Mucosa of rectum (tissue), 2 donors: ENCODE data around the gene RPS14.
A peak's percentile ranks its signal among the peaks of the same experiment; 100 is the strongest.
"Not testable (repeated sequence)": the region's sequence is repeated elsewhere in the genome, so short reads cannot be mapped to it uniquely, and the experiment has no call there.

Source experiments
- H3K27ac ChIP-seq, 2 donors: one replicate each; pipeline ENCODE4 v1.7.0; 2013; ENCODE audit warnings: inconsistent platforms in 2 of 2, low read depth in 2 of 2, low read length in 2 of 2
- H3K27me3 ChIP-seq, 2 donors: one replicate each; pipeline ENCODE4 v1.7.0; 2013; ENCODE audit warnings: low read length in 2 of 2; ENCODE audit not compliant: control insufficient read depth in 2 of 2, insufficient read depth in 2 of 2
- H3K36me3 ChIP-seq, 2 donors: one replicate each; pipeline ENCODE4 v1.7.0; 2013; ENCODE audit warnings: low read length in 2 of 2; ENCODE audit not compliant: control insufficient read depth in 2 of 2, insufficient read depth in 2 of 2
- H3K4me1 ChIP-seq, 2 donors: one replicate each; pipeline ENCODE4 v1.7.0; 2013; ENCODE audit warnings: low read length in 2 of 2, mild to moderate bottlenecking in 1 of 2; ENCODE audit not compliant: control insufficient read depth in 2 of 2, insufficient read depth in 2 of 2
- H3K4me3 ChIP-seq, 2 donors: one replicate each; pipeline ENCODE4 v1.7.0; 2013; ENCODE audit warnings: low read length in 2 of 2
- H3K9ac ChIP-seq, 2 donors: one replicate each; pipeline ENCODE4 v1.7.0; 2013; ENCODE audit warnings: low read length in 2 of 2, low read depth in 1 of 2, mild to moderate bottlenecking in 1 of 2
- H3K9me3 ChIP-seq, 2 donors: one replicate each; pipeline ENCODE4 v1.7.0; 2013; ENCODE audit warnings: low read length in 2 of 2; ENCODE audit not compliant: control insufficient read depth in 2 of 2
- donor health status: healthy.
- donor health status: Normal muscosa, but diverticular disease.

The RPS14 gene

DNA sequence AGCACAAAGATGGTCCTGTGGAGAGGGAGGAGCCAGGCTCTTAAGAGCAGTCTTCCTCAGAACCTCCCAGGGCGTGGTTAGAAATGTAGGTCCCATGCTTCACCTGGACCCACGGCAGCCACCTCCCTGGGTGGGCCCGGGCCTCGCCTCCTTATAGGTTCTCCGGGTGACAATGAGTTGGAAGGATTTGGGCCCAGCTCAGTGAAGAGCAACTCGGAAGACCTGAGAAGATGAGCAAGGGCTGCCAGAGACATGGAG, 32.1 kb upstream of the RPS14 start:
- Histone ChIP-seq H3K9me3 (no peaks in the 10 kb centered on the region), H3K4me1 (peaks cover 5% of the 10 kb centered on the region in 2 donors), H3K9ac (no peak overlapping the region), H3K36me3 (no peaks in the 10 kb centered on the region), H3K4me3 (no peak overlapping the region), H3K27ac (no peak overlapping the region), H3K27me3 (no peaks in the 10 kb centered on the region)

DNA sequence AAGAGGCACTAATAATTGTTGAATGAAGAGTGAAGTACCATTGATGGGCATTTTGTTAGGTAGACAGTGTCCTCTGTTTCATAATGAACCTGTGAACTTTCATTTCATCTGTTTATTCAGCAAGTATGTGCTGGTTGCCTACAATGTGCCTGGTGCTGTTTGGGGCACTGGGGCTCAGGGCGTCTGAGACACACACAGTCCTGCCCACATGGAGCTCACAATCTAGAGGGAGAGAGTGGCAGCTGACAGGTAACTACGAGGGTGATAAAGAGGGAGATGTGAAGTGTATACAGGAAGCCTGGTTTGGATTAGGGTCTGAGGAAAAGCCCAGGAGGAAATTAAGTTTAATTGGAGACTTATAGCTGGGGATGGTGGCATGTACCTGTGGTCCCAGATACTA, 29.9 kb upstream of the RPS14 start:
- no peaks in the 10 kb centered on the region for H3K9me3 ChIP-seq
- no peaks in the 10 kb centered on the region for H3K36me3 ChIP-seq
- no peak overlapping the region for H3K4me3 ChIP-seq
- H3K9ac ChIP-seq: no peak overlapping the region
- H3K27ac ChIP-seq: no peak overlapping the region
- H3K27me3 ChIP-seq: no peaks in the 10 kb centered on the region
- peaks cover 0 to 4% of the 10 kb centered on the region in 2 donors for H3K4me1 ChIP-seq

DNA sequence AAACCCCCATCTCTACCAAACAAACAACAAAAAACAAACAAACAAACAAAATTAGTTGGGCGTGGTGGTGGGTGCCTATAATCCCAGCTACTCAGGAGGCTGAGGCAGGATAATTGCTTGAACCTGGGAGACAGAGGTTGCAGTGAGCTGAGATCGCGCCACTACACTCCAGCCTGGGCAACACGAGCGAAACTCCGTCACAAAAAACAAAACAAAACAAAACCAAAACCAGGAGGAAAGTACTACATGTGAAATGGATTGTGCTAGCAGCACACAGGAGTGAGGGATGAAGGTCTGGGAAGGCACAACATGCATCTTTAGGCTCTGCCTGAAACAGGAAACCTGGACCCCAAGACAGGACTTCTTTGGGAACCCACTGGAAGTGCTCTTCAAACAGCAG, 27.0 kb upstream of the RPS14 start:
- H3K4me3 ChIP-seq, H3K36me3 ChIP-seq, H3K27me3 ChIP-seq, H3K27ac ChIP-seq, H3K9ac ChIP-seq, H3K9me3 ChIP-seq, H3K4me1 ChIP-seq: not testable (repeated sequence)

DNA sequence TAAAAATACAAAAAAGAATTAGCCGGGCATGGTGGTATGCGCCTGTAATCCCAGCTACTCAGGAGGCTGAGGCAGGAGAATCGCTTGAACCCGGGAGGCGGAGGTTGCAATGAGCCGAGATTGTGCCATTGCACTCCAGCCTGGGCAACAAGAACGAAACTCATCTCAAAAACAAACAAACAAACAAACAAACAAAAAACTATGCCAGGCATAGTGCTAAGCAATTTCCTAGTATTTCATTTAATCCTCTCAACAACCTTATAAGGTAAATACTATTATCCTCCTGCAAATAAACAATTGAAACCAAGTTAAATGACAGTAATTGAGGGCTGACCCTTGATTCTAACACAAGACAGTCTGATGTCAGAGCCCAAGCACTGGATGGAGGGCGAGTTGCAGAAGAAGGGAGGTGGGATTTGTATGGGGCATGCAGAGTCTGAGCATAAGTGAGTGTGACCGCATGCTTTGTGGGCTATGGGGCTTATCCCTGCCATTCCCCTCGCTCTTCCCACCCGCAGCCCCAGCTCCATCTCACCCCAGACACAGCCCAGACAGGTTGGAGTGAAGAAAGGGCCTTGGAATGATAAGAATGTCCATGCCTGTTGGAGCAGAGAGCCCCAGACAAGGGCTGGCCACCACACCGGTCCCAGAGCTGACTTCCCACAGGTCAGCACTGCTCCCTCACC, 24.3 kb upstream of the RPS14 start:
- Histone ChIP-seq H3K4me3 (no peak overlapping the region), H3K36me3 (no peaks in the 10 kb centered on the region), H3K4me1 (peaks cover 2 to 4% of the 10 kb centered on the region in 2 donors), H3K9ac (no peak overlapping the region), H3K27ac (no peak overlapping the region), H3K9me3 (no peaks in the 10 kb centered on the region), H3K27me3 (no peaks in the 10 kb centered on the region)

DNA sequence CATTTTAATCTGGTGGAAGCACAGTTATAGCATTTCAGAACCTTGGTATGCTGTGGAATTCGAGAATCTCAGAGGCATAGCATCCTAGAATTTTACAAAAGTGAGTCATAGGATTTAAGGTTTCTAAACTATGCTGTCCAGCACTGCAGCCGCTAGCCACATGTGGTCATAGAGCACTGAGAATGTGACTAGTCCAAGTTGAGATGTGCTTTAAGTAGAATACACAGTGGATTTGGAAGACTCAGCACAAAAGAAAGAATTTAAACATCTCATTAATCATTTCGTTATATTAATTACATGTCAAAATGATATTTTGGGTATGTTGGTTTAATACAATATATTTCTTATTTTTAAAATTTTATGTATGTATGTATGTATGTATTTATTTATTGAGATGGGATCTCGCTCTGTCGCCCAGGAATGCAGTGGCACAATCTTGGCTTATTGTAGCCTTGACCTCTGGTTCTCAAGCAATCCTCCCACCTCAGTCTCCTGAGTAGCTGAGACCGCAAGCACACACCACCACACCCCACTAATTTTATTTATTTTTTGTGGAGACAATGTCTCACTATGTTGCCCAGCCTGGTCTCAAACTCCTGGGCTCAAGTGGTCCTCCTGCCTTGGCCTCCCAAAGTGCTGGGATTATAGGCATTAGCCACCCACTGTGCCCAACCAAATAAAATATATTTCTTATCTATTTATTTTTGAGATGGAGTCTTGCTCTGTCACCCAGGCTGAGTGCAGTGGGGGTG, 20.4 kb upstream of the RPS14 start:
- no peaks in the 10 kb centered on the region for H3K27me3 ChIP-seq

DNA sequence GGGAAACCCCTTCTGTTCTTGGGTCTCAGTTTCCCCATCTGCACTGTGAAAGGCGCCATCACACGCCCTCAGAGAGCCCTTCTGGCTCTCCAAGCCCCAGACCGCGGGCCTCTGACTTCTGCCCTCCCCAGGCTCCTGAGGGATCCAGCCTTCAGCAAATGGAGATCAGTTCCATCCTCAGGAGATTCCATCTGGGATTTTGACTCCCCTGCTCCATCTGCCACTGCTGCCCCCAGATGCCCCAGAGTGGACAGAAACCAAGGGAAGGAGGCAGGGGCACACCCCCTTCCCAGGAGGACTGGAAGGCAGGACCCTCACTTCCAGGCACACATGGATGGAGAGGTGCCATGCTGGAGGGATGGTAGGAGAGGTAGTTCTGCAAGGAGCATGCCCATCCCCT, 18.7 kb upstream of the RPS14 start:
- H3K9ac ChIP-seq: no peak overlapping the region
- H3K9me3 ChIP-seq: no peaks in the 10 kb centered on the region
- H3K4me3 ChIP-seq: no peak overlapping the region
- no peak overlapping the region for H3K27ac ChIP-seq
- no peaks in the 10 kb centered on the region for H3K27me3 ChIP-seq
- peaks cover 0 to 2% of the 10 kb centered on the region in 2 donors for H3K4me1 ChIP-seq
- no peaks in the 10 kb centered on the region for H3K36me3 ChIP-seq

More for the DNA sequence above, 20.4 kb upstream of the RPS14 start:
- Histone ChIP-seq H3K4me3 (no peak overlapping the region), H3K27ac (no peak overlapping the region), H3K36me3 (no peaks in the 10 kb centered on the region), H3K9me3 (no peaks in the 10 kb centered on the region), H3K4me1 (peaks cover 0 to 2% of the 10 kb centered on the region in 2 donors), H3K9ac (no peak overlapping the region)

DNA sequence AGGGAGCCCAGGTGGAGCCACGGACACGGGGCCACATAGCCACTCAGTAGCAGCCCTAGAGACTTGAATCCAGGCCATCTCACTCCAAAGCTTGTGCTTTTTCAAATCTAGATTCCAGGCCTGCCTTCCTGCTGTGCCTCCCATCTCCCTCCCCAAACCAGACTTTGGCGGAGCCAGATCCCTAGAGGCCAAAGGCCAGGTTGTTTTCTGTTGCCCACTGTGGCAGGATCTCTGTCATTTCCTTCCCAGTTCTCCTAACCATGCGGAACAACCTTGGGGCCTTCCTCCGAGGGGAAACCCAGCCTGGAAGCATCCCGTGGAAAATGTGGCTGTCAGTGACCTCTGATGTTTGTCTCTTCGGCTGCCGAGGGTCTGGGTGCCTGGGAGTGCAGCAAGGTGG, 16.4 kb upstream of the RPS14 start:
- H3K36me3 ChIP-seq: no peaks in the 10 kb centered on the region
- no peak overlapping the region for H3K9ac ChIP-seq
- H3K4me1 ChIP-seq: no peaks in the 10 kb centered on the region

DNA sequence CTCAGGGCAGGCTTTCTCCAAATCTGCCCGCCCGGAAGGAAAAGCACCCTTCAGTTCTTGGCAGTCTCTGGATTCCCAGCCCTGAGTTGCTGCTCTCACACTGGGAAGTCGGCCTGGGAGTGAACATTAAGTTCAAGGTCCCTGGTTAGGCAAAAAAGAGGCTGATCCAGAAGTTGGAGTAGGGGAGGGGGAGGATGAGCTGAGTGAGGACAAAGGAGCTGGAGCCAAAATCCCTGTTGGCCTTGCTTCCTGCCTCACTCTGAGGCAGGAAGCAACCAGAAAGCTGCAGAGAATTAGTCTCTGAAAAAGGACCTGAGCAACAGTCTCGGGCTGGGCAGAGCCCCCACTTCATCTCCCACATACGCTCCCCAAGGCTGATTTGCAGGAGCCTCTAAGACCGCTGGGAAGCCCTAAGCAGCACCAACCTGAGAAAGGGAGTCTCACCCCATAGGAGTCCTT, 15.0 kb upstream of the RPS14 start:
- Histone ChIP-seq H3K9me3 (no peaks in the 10 kb centered on the region), H3K27ac (peak overlapping the region in 1 of 2 donors; percentile 4)

More for the DNA sequence above, 16.4 kb upstream of the RPS14 start:
- Histone ChIP-seq H3K4me3 (no peak overlapping the region), H3K9me3 (no peaks in the 10 kb centered on the region), H3K27ac (no peak overlapping the region), H3K27me3 (no peaks in the 10 kb centered on the region)

DNA sequence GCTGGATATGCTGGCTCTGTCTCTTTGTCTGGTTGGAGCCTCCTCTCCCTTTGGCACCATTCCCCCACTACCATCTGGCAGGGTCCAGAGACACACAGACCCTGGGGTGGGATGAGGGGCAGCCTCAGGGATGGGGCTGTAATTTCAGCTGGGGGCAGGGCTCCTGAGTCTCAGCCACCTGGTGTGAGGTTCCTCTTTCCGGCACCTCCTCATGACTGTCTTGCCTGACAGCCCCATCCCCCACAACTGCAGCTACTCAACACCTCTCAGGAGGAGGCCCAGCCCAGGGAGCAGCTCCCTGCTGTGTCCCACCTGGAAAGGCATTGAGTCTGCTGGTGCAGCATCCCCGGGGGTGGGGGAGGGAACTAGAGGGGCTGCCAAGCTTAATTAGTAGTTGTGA, 11.7 kb upstream of the RPS14 start:
- no peaks in the 10 kb centered on the region for H3K27me3 ChIP-seq
- no peaks in the 10 kb centered on the region for H3K36me3 ChIP-seq
- no peak overlapping the region for H3K27ac ChIP-seq
- H3K9me3 ChIP-seq: no peaks in the 10 kb centered on the region
- no peak overlapping the region for H3K4me3 ChIP-seq
- no peaks in the 10 kb centered on the region for H3K4me1 ChIP-seq
- H3K9ac ChIP-seq: no peak overlapping the region

More for the DNA sequence above, 15.0 kb upstream of the RPS14 start:
- Histone ChIP-seq H3K27me3 (no peaks in the 10 kb centered on the region), H3K36me3 (no peaks in the 10 kb centered on the region), H3K9ac (no peak overlapping the region), H3K4me1 (no peaks in the 10 kb centered on the region), H3K4me3 (no peak overlapping the region)

DNA sequence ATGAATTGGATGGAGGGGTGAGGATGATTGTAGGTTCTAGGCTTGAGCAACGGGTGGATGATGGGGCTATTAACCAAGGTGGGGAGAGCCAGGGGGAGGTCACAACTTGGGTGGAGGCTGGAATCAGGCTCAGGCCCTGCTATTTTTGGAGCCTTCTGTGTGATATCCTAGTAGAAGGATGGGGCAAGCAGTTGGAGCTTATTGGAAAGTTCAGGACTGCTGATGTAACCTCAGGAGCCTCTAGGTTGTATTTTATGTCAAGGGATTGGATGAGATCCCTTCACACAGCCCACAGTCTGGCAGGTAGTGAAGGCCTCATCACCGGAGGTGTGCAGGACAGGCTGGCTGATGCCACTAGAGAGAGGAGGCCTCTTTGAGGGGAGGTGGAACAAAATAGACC, 11.2 kb upstream of the RPS14 start:
- Histone ChIP-seq H3K9ac (no peak overlapping the region), H3K27me3 (no peaks in the 10 kb centered on the region), H3K36me3 (no peaks in the 10 kb centered on the region), H3K9me3 (no peaks in the 10 kb centered on the region), H3K4me3 (no peak overlapping the region), H3K4me1 (no peaks in the 10 kb centered on the region), H3K27ac (no peak overlapping the region)
